Prostate gland (tissue), 2 donors: Measurements from ENCODE around the gene FOLR2.

Source experiments
- CTCF ChIP-seq, 4 experiments: fragments of 200-600 bp in 2 of 4; fragments of 450-650 bp in 2 of 4; sonication (generic) in 2 of 4; IDR thresholded peaks; 1 replicate in 3 of 4; 2 replicates in 1 of 4; pipeline ENCODE4 v1.5.1; 2016 to 2019; ENCODE audit warnings: antibody characterized with exemption in 4 of 4, mild to moderate bottlenecking in 2 of 4, moderate library complexity in 2 of 4
- POLR2AphosphoS5 ChIP-seq: sonication (generic); formaldehyde crosslinking; IDR thresholded peaks from one replicate; pipeline ENCODE4 v1.6.1; 2017; ENCODE audit warnings: antibody characterized with exemption

GRCh38 chr11:72247584-72247983 is 31.0 kb downstream of the FOLR2 start:
- no peak for TF ChIP-seq CTCF (IDR thresholded peaks at IDR 0.05)
- no peak for TF ChIP-seq POLR2AphosphoS5
